HG03439 (cell line): ENCODE results near the gene HIVEP2.

Experiments used
- ATAC-seq: cut with Tn5 transposase; IDR thresholded peaks from one replicate; pipeline ENCODE4 v1.9.1; 2021; ENCODE audit warnings: mild to moderate bottlenecking, moderate library complexity; ENCODE audit not compliant: unreplicated experiment

HIVEP2 gene

DNA sequence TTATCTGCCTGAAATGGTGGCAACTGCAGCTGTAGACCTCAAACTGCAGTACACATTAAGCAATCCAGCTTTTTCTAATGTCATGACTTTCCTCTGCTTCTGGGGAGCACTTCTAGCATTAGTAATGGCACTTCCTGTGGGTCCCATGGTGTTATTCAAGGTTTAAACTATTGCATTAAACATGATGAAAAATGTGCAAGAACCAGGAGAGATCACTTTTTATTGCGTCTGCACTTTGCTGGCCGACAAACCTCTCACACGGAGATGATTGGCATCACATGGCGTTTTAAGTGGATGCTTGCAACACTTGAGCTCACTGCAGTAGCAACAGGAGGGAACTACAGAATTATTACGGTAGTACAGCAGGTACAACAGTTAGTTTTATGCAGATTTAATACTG is 148.4 kb downstream of the HIVEP2 start:
- no peak for ATAC-seq

DNA sequence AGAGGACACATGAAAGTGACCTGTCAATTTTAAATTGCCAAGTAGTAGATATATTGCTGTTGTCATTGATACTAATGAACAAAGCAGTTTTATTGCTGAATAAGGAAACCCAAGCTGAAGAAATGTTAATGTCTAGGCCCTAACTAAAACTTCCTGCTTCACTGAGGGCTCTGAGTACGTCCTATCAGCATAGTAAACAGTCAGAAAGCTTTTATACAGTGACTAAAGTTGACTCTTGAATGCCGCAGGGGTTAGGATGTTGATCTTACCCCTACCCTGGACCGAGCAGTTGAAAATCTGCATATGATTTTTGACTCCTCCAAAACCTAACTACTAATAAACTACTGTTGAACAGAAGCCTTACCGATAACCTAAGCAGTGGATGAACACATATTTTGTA is 149.0 kb downstream of the HIVEP2 start:
- ATAC-seq = no peak

DNA sequence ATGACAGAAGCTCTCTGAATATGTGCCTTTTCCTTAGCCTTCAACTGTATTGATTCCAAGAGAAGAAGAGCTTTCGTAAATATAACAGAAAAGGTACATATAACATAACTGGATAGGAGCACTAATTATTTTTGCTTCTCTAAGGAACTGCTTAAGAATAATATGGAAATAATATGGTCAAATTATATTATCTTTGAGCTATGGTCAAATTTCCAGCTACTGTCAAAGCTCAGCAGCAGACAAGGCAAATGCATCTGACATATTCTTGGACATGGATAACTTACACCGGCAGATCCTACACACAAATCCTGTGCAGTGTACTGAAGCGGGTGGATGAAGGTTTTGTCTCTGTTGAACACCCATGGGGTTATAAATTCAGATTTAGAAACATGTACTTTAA is 150.6 kb downstream of the HIVEP2 start:
- ATAC-seq = no peak

GRCh38 chr6:142790257-142790656 is 154.7 kb downstream of the HIVEP2 start:
- ATAC-seq = no peak

GRCh38 chr6:142787422-142787821 is 157.6 kb downstream of the HIVEP2 start:
- ATAC-seq = no peak

DNA sequence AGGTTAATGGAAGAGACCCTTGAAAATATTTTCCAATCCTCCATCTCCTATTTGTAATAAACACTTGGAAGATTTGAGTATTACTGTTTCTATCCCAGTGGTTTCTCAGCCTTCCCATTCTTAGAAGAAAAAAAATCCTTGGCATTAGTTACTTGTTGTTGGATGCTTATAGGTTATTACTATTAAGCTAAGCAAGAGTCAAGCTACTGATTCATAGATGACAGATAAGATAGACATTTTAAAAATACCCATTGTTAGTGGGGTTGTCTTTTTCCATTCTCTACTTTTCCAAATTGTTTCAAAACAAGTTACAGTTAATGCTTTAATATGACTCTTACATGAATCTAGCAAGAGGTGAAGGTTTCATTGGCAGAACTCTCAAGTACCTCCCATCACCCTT is 158.5 kb downstream of the HIVEP2 start:
- no peak for ATAC-seq

GRCh38 chr6:142784344-142784743 is 160.6 kb downstream of the HIVEP2 start:
- peak; percentile 98 for ATAC-seq

DNA sequence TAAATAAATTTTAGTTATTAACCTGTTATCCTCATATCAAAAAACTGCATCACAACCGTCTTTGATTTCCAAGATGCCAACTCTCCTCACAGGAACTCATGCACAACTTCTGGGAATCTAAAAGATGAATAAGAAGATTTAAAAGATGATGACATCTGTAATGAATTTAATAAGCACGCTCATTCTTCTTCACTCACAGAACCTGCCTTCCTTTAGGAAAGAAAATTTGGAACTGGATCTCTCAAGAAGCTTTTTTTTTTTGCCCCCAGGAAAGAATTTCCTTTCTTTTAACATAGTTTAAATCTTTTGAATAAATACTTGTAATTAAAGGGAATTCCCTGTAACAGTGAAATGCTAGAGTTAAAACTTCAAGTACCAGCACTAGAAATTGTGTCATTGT is 161.5 kb downstream of the HIVEP2 start:
- no peak for ATAC-seq

DNA sequence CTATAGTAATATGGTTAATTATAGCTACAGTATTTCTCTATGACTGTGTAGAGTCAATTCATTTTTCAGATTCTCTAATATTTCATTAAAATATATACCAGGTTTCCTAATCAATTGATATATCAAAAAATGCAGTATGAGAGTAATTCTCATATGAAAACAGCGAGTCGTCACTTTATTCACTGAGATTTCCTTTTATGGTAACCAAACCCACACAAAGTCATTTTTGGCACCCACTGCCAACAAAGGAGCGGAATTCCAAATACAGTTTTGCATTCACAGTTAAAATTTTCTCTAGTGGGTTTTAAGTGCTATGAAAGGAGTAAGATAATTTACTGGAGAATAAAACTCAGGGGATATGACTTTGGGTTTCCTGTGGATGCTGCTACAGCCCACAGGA is 163.8 kb downstream of the HIVEP2 start:
- no peak for ATAC-seq

- no peak for ATAC-seq
These were observed 170.9 kb downstream of the HIVEP2 start for GRCh38 chr6:142773859-142774648.

DNA sequence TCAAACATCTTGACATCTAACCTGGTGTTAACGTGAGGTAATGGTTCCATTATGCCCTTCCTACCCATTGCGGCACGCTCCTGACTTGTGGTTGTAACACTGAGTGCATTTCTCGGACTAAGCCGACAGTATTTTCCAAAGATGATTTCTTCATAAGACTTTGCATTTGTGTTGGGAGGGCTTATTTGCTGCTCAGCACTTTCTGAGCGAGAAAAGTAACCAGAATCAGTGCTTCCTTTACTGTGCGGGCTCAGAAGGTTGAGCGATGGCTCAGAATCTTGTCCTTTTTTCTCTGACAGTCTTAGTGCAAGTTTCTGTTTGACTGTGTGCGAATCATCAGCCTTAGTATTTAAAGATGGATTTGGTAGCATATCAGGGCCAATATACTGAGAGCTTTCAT is 171.7 kb downstream of the HIVEP2 start:
- no peak for ATAC-seq

GRCh38 chr6:142771162-142771561 is 173.8 kb downstream of the HIVEP2 start:
- ATAC-seq = no peak

DNA sequence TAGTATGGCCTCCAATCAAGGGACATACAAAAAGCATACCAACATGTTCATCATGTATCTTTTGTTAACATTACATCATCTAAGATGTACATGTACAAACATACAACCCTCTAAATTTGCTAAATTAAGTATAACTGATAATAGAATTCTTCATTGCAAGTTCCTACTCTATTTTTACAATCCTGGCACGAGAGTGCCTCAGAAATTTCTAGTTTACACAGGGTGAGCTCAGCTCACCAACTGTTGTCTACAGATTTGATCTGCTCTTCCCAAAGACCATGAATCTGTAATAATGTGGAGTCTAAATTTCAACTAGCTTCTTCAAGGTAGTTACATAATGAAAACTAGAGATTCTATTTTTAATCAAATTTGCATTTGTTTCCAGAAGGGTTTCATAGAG is 179.7 kb downstream of the HIVEP2 start:
- ATAC-seq = no peak

DNA sequence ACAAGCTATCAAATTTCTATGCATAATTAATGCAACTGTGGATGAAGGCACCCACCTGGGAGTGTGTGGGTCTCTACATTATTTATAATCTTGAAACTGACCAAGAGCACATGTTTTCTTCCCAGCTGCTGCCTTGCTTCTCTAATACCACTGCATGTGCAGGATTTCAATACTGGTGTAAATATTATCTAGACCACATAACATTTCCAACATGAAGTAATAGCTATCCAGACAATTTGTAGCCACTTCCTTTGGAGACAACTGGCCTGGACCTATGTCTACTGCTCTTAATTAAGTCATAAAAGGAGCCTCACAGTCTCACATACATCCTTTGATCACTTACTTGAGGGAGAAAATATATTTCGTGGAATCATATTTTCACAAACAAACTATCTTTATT is 180.7 kb downstream of the HIVEP2 start:
- ATAC-seq = no peak

DNA sequence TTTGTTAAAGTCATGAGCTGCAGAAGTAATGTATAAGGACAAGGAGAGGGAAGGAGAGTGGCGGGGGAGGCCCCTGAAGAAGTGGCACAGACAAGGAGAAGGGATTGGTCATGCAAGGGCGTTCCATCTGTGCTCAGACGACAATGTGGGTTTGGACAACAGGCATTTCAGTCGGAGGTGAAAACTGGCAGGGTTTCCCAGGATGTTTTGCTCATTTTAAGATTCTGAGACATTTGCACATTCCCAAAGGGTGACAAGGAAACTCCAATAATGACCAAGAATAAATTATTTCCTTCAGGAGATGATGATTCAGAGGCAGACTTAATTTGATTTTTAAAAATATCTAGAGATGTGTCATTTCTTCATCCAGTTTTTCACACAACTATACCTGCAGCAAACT is 181.8 kb downstream of the HIVEP2 start:
- ATAC-seq = no peak

GRCh38 chr6:142761756-142762155 is 183.2 kb downstream of the HIVEP2 start:
- ATAC-seq = no peak

DNA sequence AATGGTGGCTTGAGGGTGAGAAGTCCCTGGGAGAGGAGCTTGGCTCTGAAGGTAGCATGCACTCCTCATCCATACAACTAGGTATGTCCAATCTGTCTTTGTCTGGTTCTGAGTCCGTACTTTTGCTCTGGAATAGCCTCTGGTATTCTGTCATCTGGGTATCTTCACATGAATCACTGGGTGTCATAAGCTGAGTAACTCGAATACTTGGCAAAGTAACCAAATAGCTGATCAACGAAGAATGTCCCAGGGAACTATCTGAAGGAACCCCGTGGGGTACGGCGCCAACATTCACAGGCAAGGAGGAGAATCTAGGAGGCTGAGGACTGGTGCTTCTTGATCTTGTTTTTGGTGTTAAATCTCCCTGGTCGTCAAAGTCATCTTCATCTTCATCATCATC is 184.8 kb downstream of the HIVEP2 start:
- no peak for ATAC-seq

DNA sequence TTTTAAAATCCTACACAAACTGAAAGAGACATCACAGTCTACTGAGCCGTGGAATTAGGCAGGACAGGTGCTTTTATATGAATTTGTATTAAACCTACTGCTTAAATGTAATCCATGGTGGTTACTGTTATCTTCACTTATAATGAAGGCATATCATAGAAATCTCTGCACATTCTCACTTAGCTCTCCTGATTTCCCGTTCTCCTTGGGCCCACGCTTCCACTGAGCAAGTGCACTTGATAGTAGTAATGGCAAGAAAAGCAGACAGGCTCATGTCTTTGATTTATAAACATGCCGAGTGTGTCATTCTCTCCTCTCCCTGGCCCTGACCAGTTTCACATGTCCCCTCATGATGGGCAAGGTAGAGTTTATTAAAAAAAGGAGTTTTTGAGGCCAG is 186.3 kb downstream of the HIVEP2 start:
- no peak for ATAC-seq

DNA sequence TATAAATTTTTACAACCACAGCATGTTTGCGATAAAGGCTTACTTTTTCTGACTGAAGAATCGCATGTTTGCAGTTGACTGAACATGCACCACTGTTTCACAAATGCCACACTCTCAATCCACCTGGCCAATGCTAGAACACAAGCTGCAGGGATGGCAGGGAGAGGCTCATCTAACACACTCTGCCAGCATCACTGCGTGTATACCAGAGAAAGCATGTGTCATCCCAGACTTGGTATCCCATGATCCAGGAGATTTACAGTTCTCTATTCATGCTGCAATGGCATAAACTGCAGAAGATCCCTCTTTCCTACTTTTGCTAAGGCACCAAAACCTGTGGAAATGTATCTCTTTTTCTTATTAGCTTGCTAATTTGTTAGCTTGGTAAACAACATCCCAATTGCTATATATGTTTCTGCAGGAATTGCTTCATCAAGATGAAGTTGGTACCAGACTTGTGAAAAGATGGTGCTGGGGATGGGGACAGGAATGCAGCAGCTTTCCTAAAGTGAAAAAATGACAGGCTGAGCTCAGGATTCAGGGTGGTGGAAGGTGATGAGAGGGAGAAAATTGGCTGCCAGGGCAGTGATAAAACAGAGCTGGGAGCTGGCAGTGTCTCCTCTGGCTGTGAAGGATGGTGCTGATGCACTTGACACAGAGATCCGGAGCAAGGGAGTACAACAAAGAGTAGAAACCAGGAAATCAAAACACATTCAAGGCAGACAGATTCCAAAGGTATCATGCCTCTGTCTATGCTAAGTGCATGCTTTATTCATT is 186.9 kb downstream of the HIVEP2 start:
- no peak for ATAC-seq

- no peak for ATAC-seq
These were observed 188.8 kb downstream of the HIVEP2 start for GRCh38 chr6:142756215-142756630.

DNA sequence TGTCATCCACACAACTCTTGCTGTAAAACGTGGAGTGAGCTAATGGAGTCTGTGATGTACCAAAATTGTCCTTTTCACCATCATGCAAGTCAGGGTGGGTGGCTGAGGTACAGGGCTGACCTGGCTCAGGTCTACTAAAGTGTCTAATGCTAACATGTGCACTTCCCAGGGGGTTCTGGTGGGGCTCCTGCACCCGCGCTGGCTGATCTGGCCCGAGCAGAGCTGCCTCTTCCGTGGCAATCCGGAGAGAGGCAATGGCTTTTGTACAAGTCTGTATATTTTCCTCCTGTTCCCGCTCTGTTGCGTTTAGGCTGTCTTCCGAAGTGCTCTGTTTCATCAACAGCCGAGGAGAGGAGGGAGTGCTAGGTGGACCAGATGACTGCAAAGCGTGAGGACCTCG is 191.8 kb downstream of the HIVEP2 start:
- no peak for ATAC-seq

DNA sequence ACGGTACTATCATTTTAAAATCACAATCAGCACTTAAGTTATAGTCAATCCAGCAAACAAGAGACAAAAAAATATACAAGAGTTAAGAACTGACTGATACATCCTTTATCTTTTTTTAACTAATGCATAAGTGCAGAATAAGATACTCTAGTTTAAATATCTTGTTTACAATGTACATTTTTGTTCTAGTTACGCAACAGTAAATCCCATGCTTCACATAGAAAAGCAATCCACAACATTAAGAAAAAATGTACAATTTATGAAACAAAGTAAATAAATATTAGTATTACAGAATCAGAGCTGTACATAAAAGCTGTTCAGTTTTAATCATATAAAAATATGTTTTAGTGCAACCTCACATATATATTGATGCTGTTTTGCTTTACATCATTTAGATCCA is 192.6 kb downstream of the HIVEP2 start:
- ATAC-seq = no peak
